GM12878 (cell line): Measurements from ENCODE around the gene FANCE. TPM values are rescaled to one million over a fixed set of nuclear protein-coding genes. Genes with fewer than 3 reads are reported as not detected.

Experiments
- ATAC-seq: fragments of 200-7000 bp; cut with Tn5 transposase; 3 replicates; pipeline ENCODE4 v1.9.1; 2020; ENCODE audit warnings: mild to moderate bottlenecking, moderate library complexity
- BruUV-seq: library from RNA; stranded (reverse); fragments of 400-500 nt; replicated peaks from 2 replicates; lab custom pipeline; 2021; lab: Mats Ljungman, UMichigan
- CTCF ChIA-PET: fragments of 300-600 bp; sonication (Branson Sonifier 250); formaldehyde crosslinking; extraction: SDS; loops from one replicate; lab custom pipeline; 2021; ENCODE audit warnings: inconsistent platforms; lab: Yijun Ruan, JAX
- POLR2A ChIA-PET: fragments of 350-600 bp; formaldehyde crosslinking; extraction: SDS; loops from one replicate; lab custom pipeline; 2021; ENCODE audit warnings: inconsistent platforms; lab: Charles Lee
- RAD21 ChIA-PET: fragments of 300-600 bp; sonication (Branson Sonifier 250); formaldehyde crosslinking; loops from one replicate; lab custom pipeline; 2023; ENCODE audit warnings: antibody characterized with exemption; ENCODE audit not compliant: unreplicated experiment; lab: Charles Lee
- SMC1A ChIA-PET: fragments of 300-600 bp; sonication (Branson Sonifier 250); formaldehyde crosslinking; loops from one replicate; lab custom pipeline; 2023; ENCODE audit not compliant: unreplicated experiment, uncharacterized antibody; lab: Charles Lee
- DNase-seq: peaks from one replicate; pipeline ENCODE4 v3.0.0-alpha.2; 2011; ENCODE audit warnings: low read depth, low spot score
- FAIRE-seq: peaks from 3 replicates; lab custom pipeline; 2011; peaks lifted over from hg19 to GRCh38; lab: Jason Lieb, UNC
- H2AFZ ChIP-seq: 2 replicates; pipeline ENCODE4 v1.6.0; 2011; ENCODE audit warnings: low read depth, low read length, control low read depth; ENCODE audit not compliant: control insufficient read depth
- H3K27ac ChIP-seq: 2 replicates; pipeline ENCODE4 v1.5.1; 2011; ENCODE audit warnings: control low read depth; ENCODE audit not compliant: control insufficient read depth, insufficient read depth
- H3K27me3 ChIP-seq, 2 experiments: replicated peaks in 1 of 2; 2 replicates each; pipeline versions ENCODE4 v1.6.0 to v1.6.1; 2011; ENCODE audit warnings: low read length in 1 of 2; ENCODE audit not compliant: control insufficient read depth in 2 of 2, insufficient read depth in 2 of 2
- H3K36me3 ChIP-seq, 2 experiments: 2 replicates each; pipeline ENCODE4 v1.5.1; 2011; ENCODE audit warnings: low read length in 1 of 2; ENCODE audit not compliant: control insufficient read depth in 2 of 2, insufficient read depth in 2 of 2
- H3K4me1 ChIP-seq: 2 replicates; pipeline ENCODE4 v1.6.1; 2011; ENCODE audit warnings: mild to moderate bottlenecking, low read length, moderate library complexity, mixed read lengths; ENCODE audit not compliant: control insufficient read depth, insufficient read depth
- H3K4me2 ChIP-seq: 2 replicates; pipeline ENCODE4 v1.6.0; 2011; ENCODE audit warnings: control low read depth; ENCODE audit not compliant: control insufficient read depth, insufficient read depth
- H3K4me3 ChIP-seq: fragments of 200-600 bp; sonication (generic); 2 replicates; pipeline ENCODE4 v1.5.1; 2016
- H3K79me2 ChIP-seq: 2 replicates; pipeline ENCODE4 v1.6.0; 2011; ENCODE audit warnings: low read length; ENCODE audit not compliant: control insufficient read depth, insufficient read depth
- H3K9ac ChIP-seq: 2 replicates; pipeline ENCODE4 v1.8.0; 2011; ENCODE audit warnings: low read length, control low read depth, mixed read lengths; ENCODE audit not compliant: control insufficient read depth, insufficient read depth
- H3K9me3 ChIP-seq: replicated peaks from 3 replicates; pipeline ENCODE4 v1.5.1; 2011; ENCODE audit warnings: mild to moderate bottlenecking, low read length; ENCODE audit not compliant: control insufficient read depth, insufficient read depth
- H4K20me1 ChIP-seq: 2 replicates; pipeline ENCODE4 v1.6.0; 2011; ENCODE audit not compliant: control insufficient read depth, insufficient read depth
- BHLHE40 ChIP-seq, 2 experiments: fragments of 450-650 bp in 1 of 2; IDR thresholded peaks; 2 replicates each; pipeline ENCODE4 v1.6.1; 2011 to 2017; ENCODE audit warnings: low read depth in 2 of 2, borderline replicate concordance in 1 of 2, improper control_type of control experiment in 1 of 2, low read length in 1 of 2, mild to moderate bottlenecking in 1 of 2
- CREM ChIP-seq: IDR thresholded peaks from 2 replicates; pipeline ENCODE4 v1.6.1; 2014; ENCODE audit warnings: antibody characterized with exemption, low read depth
- EZH2 ChIP-seq: IDR thresholded peaks from 2 replicates; pipeline ENCODE4 v1.6.1; 2012; ENCODE audit warnings: low read depth, mild to moderate bottlenecking, control low read depth, inconsistent platforms, low read length, borderline replicate concordance; ENCODE audit not compliant: control insufficient read depth
- JUNB ChIP-seq: IDR thresholded peaks from 2 replicates; pipeline ENCODE4 v1.6.1; 2016; ENCODE audit warnings: antibody characterized with exemption, mild to moderate bottlenecking
- JUND ChIP-seq: IDR thresholded peaks from 2 replicates; pipeline ENCODE4 v1.6.1; 2012; ENCODE audit warnings: low read depth, mild to moderate bottlenecking, low read length, improper control_type of control experiment, moderate library complexity
- MEF2A ChIP-seq: IDR thresholded peaks from 2 replicates; pipeline ENCODE4 v1.6.1; 2011; ENCODE audit warnings: low read depth, mild to moderate bottlenecking, low read length, moderate library complexity; ENCODE audit not compliant: insufficient read depth
- NKRF ChIP-seq: fragments of 450-650 bp; conservative IDR thresholded peaks from 2 replicates; pipeline ENCODE4 v1.6.1; 2017; ENCODE audit warnings: mild to moderate bottlenecking, moderate library complexity
- PAX8 ChIP-seq: fragments of 450-650 bp; IDR thresholded peaks from 2 replicates; pipeline ENCODE4 v1.6.1; 2017; ENCODE audit warnings: mild to moderate bottlenecking, moderate library complexity
- POU2F2 ChIP-seq: IDR thresholded peaks from 3 replicates; pipeline ENCODE4 v1.6.1; 2011; ENCODE audit warnings: low read depth, mild to moderate bottlenecking, low read length, borderline replicate concordance
- RUNX3 ChIP-seq: IDR thresholded peaks from 2 replicates; pipeline ENCODE4 v1.6.1; 2012; ENCODE audit warnings: low read length, inconsistent platforms
- SP1 ChIP-seq: IDR thresholded peaks from one replicate; pipeline ENCODE4 v1.6.1; 2011; ENCODE audit warnings: low read depth, low read length
- STAT1 ChIP-seq: fragments of 450-650 bp; conservative IDR thresholded peaks from 2 replicates; pipeline ENCODE4 v1.6.1; 2014; ENCODE audit warnings: antibody characterized with exemption, mild to moderate bottlenecking
- SUZ12 ChIP-seq: fragments of 200-600 bp; sonication (generic); IDR thresholded peaks from one replicate; pipeline ENCODE4 v1.6.1; 2018; ENCODE audit warnings: antibody characterized with exemption, mild to moderate bottlenecking; ENCODE audit not compliant: unreplicated experiment
- YBX1 ChIP-seq: fragments of 450-650 bp; IDR thresholded peaks from 2 replicates; pipeline ENCODE4 v1.6.1; 2016; ENCODE audit warnings: antibody characterized with exemption
- ZZZ3 ChIP-seq: IDR thresholded peaks from 2 replicates; pipeline ENCODE4 v1.6.1; 2011; ENCODE audit warnings: low read depth; ENCODE audit not compliant: control insufficient read depth, insufficient read length
- WGBS: methylation state at CpG from one replicate; pipeline ENCODE4 v1.1.6; 2016; ENCODE audit warnings: low lambda C conversion rate; ENCODE audit not compliant: insufficient replicate concordance, insufficient coverage; ENCODE audit errors: missing lambda C conversion rate; 5-methylcytosine and 5-hydroxymethylcytosine counted together
- in situ Hi-C: fragments of 300-500 bp; cut with MboI; formaldehyde crosslinking; loops from 9 replicates; pipeline ENCODE4 v1.14.3; 2018; ENCODE audit warnings: mixed read lengths
- intact Hi-C: fragments of 100-400 bp; cut with micrococcal nuclease; formaldehyde crosslinking; loops from one replicate; pipeline ENCODE4 v1.14.2; 2022; ENCODE audit not compliant: unreplicated experiment
- polyA plus RNA-seq, 11 experiments: library from polyadenylated mRNA; depleted of rRNA in 4 of 11; unstranded in 6 of 11; stranded (reverse) in 5 of 11; fragments of >200 nt; fragmentation: Nextera tagmentation in 4 of 11; fragmentation: Illumina TruSeq in 1 of 11; extraction: Ambion mirVana in 4 of 11; extraction: Trizol in 1 of 11; gene quantifications; 1 replicate in 1 of 11; 2 replicates in 10 of 11; pipeline versions ENCODE4 v1.2.1 to v1.2.3, GENCODE V29; 2011 to 2016; ENCODE audit warnings: inconsistent platforms in 2 of 11, missing spikeins in 2 of 11, low read depth in 1 of 11
- total RNA-seq, 4 experiments: library from RNA; depleted of rRNA in 3 of 4; stranded (reverse); fragments of >200 nt in 3 of 4; fragmentation: Illumina TruSeq in 1 of 4; extraction: Trizol in 1 of 4; gene quantifications; 2 replicates each; pipeline versions ENCODE4 v1.2.1 to v1.2.3, GENCODE V29; 2013 to 2021

FANCE gene
- total and polyA plus RNA-seq, 10 of the 15 experiments (the other 5 are each of a cell fraction or from before 2014, with no cell fraction given) = 3.0 to 13.3 (median 8.1) TPM

GRCh38 chr6:35484921-35485392 is 32.8 kb downstream of the FANCE start:
- no peak overlapping the region for H3K4me2 ChIP-seq
- POLR2A ChIA-PET = no interaction called here

GRCh38 chr6:35485402-35485877 is 33.3 kb downstream of the FANCE start:
- no peaks in the 10 kb centered on the region for H3K79me2 ChIP-seq
- H3K4me1 ChIP-seq = no peaks in the 10 kb centered on the region
- BruUV-seq = no TSS peak
- no peaks in the 10 kb centered on the region for H4K20me1 ChIP-seq
- RAD21 ChIA-PET = no interaction called here
- no peak overlapping the region for H2AFZ ChIP-seq
- ATAC-seq (no peak), DNase-seq (no peak), FAIRE-seq (no peak)
- TF ChIP-seq YBX1 = no peak
- no peak for TF ChIP-seq PAX8
- no peak for TF ChIP-seq JUNB
- TF ChIP-seq POU2F2 = no peak
- no peak for TF ChIP-seq RUNX3
- no peak for TF ChIP-seq SP1
- no peak for TF ChIP-seq EZH2
- TF ChIP-seq JUND = no peak
- TF ChIP-seq NKRF = no peak
- no peak for TF ChIP-seq BHLHE40 (IDR thresholded peaks at IDR 0.05; ENCODE audit: borderline replicate concordance in 1 of 2, low read depth in 2 of 2, low read length in 1 of 2)
- intact Hi-C loops = no loop called here
- no peaks in the 10 kb centered on the region for H3K9me3 ChIP-seq
- no peaks in the 10 kb centered on the region for H3K36me3 ChIP-seq
- POLR2A ChIA-PET = no interaction called here
- in situ Hi-C loops = no loop called here
- H3K27ac ChIP-seq = no peak overlapping the region
- H3K9ac ChIP-seq = no peak overlapping the region
- SMC1A ChIA-PET = no interaction called here
- H3K27me3 ChIP-seq = no peaks in the 10 kb centered on the region; a peak in 2 of 4 replicates
- 60% methylated on average over 11 of the region's 11 CpGs for WGBS
- no peak overlapping the region for H3K4me2 ChIP-seq
- H3K4me3 ChIP-seq = no peak overlapping the region
- CTCF ChIA-PET = no interaction called here

More at GRCh38 chr6:35484921-35485392, 32.8 kb downstream of the FANCE start:
- Histone ChIP-seq H3K27me3 (no peaks in the 10 kb centered on the region; a peak in 2 of 4 replicates), H3K79me2 (no peaks in the 10 kb centered on the region), H3K27ac (no peak overlapping the region), H3K36me3 (no peaks in the 10 kb centered on the region), H3K4me1 (no peaks in the 10 kb centered on the region), H3K4me3 (no peak overlapping the region), H3K9me3 (no peaks in the 10 kb centered on the region), H3K9ac (no peak overlapping the region), H4K20me1 (no peaks in the 10 kb centered on the region), H2AFZ (no peak overlapping the region)
- CTCF ChIA-PET = no interaction called here
- RAD21 ChIA-PET = no interaction called here
- FAIRE-seq (no peak), ATAC-seq (no peak), DNase-seq (no peak)
- SMC1A ChIA-PET = no interaction called here
- in situ Hi-C loops = no loop called here
- WGBS = 40% methylated on average over 7 of the region's 7 CpGs
- intact Hi-C loops = no loop called here
- no peak for TF ChIP-seq ZZZ3
- TF ChIP-seq MEF2A = no peak
- no peak for TF ChIP-seq SUZ12
- TF ChIP-seq CREM = no peak
- no peak for TF ChIP-seq STAT1
- no peak for TF ChIP-seq YBX1
- no TSS peak for BruUV-seq
